ENCODE results near the gene FOSB.
"Not testable (repeated sequence)": the region's sequence is repeated elsewhere in the genome, so short reads cannot be mapped to it uniquely, and the experiment has no call there.

Gene FOSB

GRCh38 chr19:45505151-45505995, 37.6 kb downstream of the FOSB start:
- DNase-seq (ENCODE audit: low read depth, low spot score): no peak

GRCh38 chr19:45505996-45506245, 38.1 kb downstream of the FOSB start:
- no peak for DNase-seq (ENCODE audit: low read depth, low spot score)

GRCh38 chr19:45506246-45506988, 38.6 kb downstream of the FOSB start:
- DNase-seq (ENCODE audit: low read depth, low spot score): peak; percentile 97

GRCh38 chr19:45506989-45507871, 39.4 kb downstream of the FOSB start, which contains the start of gene VASP:
Gene VASP, plus strand, starts transcription at chr19:45507479. Its CDS starts 293 bp downstream, at chr19:45507772.
- DNase-seq (ENCODE audit: low read depth, low spot score): peak; percentile 93

GRCh38 chr19:45507872-45508416, 40.1 kb downstream of the FOSB start:
- DNase-seq (ENCODE audit: low read depth, low spot score): no peak

GRCh38 chr19:45508417-45508860, 40.6 kb downstream of the FOSB start:
- DNase-seq (ENCODE audit: low read depth, low spot score): no peak

- no peak for DNase-seq (ENCODE audit: low read depth, low spot score)
Observed at GRCh38 chr19:45508861-45509691, 41.3 kb downstream of the FOSB start.

- no peak for DNase-seq (ENCODE audit: low read depth, low spot score)
Observed at GRCh38 chr19:45509692-45510015, 41.9 kb downstream of the FOSB start.

- not testable (repeated sequence) for DNase-seq (ENCODE audit: low read depth, low spot score)
Observed at GRCh38 chr19:45510352-45510751, 42.6 kb downstream of the FOSB start.

- DNase-seq (ENCODE audit: low read depth, low spot score): no peak
Observed at GRCh38 chr19:45511074-45511473, 43.3 kb downstream of the FOSB start.

- no peak for DNase-seq (ENCODE audit: low read depth, low spot score)
Observed at GRCh38 chr19:45512881-45513483, 45.2 kb downstream of the FOSB start.

GRCh38 chr19:45514376-45515051, 46.7 kb downstream of the FOSB start:
- no peak for DNase-seq (ENCODE audit: low read depth, low spot score)

GRCh38 chr19:45515081-45515624, 47.4 kb downstream of the FOSB start:
- no peak for DNase-seq (ENCODE audit: low read depth, low spot score)

- no peak for DNase-seq (ENCODE audit: low read depth, low spot score)
Observed at GRCh38 chr19:45515807-45516401, 48.1 kb downstream of the FOSB start.

- DNase-seq (ENCODE audit: low read depth, low spot score): no peak
Observed at GRCh38 chr19:45517238-45517637, 49.4 kb downstream of the FOSB start.

- DNase-seq (ENCODE audit: low read depth, low spot score): no peak
Observed at GRCh38 chr19:45517641-45518468, 50.1 kb downstream of the FOSB start.

GRCh38 chr19:45518469-45518826, 50.7 kb downstream of the FOSB start:
- no peak for DNase-seq (ENCODE audit: low read depth, low spot score)
